IMR-90 (cell line): ENCODE data around the gene NOTCH2. TPM values are rescaled to one million over a fixed set of nuclear protein-coding genes. Genes with fewer than 3 reads are reported as not detected.
"Not testable (repeated sequence)": the region's sequence is repeated elsewhere in the genome, so short reads cannot be mapped to it uniquely, and the experiment has no call there.

ENCODE experiments used
- ATAC-seq: fragments of 200-7000 bp; cut with Tn5 transposase; 2 replicates; pipeline ENCODE4 v1.9.1; 2020; ENCODE audit warnings: low read depth, mild to moderate bottlenecking, moderate library complexity
- BruUV-seq: library from RNA; stranded (reverse); fragments of 400-500 nt; replicated peaks from 2 replicates; lab custom pipeline; 2021; lab: Mats Ljungman, UMichigan
- CTCF ChIA-PET: fragments of 300-600 bp; formaldehyde crosslinking; extraction: SDS; loops from one replicate; lab custom pipeline; 2021; ENCODE audit warnings: antibody characterized with exemption; lab: Yijun Ruan, JAX
- POLR2A ChIA-PET: fragments of 300-600 bp; sonication (Branson Sonifier 250); formaldehyde crosslinking; loops from one replicate; lab custom pipeline; 2022; ENCODE audit warnings: antibody characterized with exemption; ENCODE audit not compliant: unreplicated experiment; lab: Charles Lee
- DNase-seq: peaks from one replicate; pipeline ENCODE4 v3.0.0; 2013
- H2AFZ ChIP-seq: replicated peaks from 2 replicates; pipeline ENCODE3; 2013; ENCODE audit warnings: low read length, mild to moderate bottlenecking; ENCODE audit not compliant: poor library complexity
- H2AK5ac ChIP-seq: 2 replicates; pipeline ENCODE4 v1.6.1; 2013; ENCODE audit warnings: low read depth, low read length, inconsistent platforms
- H2AK9ac ChIP-seq: replicated peaks from 2 replicates; pipeline ENCODE3; 2013; ENCODE audit warnings: mild to moderate bottlenecking, low read depth, low read length, moderate library complexity; ENCODE audit not compliant: poor library complexity
- H2BK120ac ChIP-seq: 2 replicates; pipeline ENCODE4 v1.6.1; 2013; ENCODE audit warnings: low read depth, low read length, inconsistent platforms
- H2BK15ac ChIP-seq: 3 replicates; pipeline ENCODE4 v1.6.1; 2013; ENCODE audit warnings: low read depth, low read length, inconsistent platforms
- H2BK20ac ChIP-seq: 2 replicates; pipeline ENCODE4 v1.6.1; 2013; ENCODE audit warnings: low read depth, mild to moderate bottlenecking, inconsistent platforms, low read length, moderate library complexity
- H2BK5ac ChIP-seq: 2 replicates; pipeline ENCODE4 v1.6.1; 2013; ENCODE audit warnings: mild to moderate bottlenecking, low read depth, low read length, inconsistent platforms; ENCODE audit not compliant: poor library complexity, severe bottlenecking
- H3K14ac ChIP-seq: replicated peaks from 2 replicates; pipeline ENCODE4 v1.6.1; 2013; ENCODE audit warnings: low read depth, low read length, inconsistent platforms
- H3K18ac ChIP-seq: 2 replicates; pipeline ENCODE4 v1.6.1; 2013; ENCODE audit warnings: low read depth, low read length, control low read depth
- H3K23ac ChIP-seq: 2 replicates; pipeline ENCODE4 v1.6.1; 2013; ENCODE audit warnings: low read depth, low read length, inconsistent platforms
- H3K27ac ChIP-seq: 2 replicates; pipeline ENCODE4 v1.5.1; 2013; ENCODE audit warnings: mild to moderate bottlenecking, control low read depth, low read length; ENCODE audit not compliant: insufficient read depth
- H3K27me3 ChIP-seq: 2 replicates; pipeline ENCODE4 v1.6.1; 2013; ENCODE audit warnings: low read length; ENCODE audit not compliant: control insufficient read depth, insufficient read depth
- H3K36me3 ChIP-seq: 2 replicates; pipeline ENCODE4 v1.6.1; 2013; ENCODE audit warnings: low read length, mixed read lengths; ENCODE audit not compliant: control insufficient read depth, insufficient read depth
- H3K4ac ChIP-seq: 2 replicates; pipeline ENCODE4 v1.6.1; 2013; ENCODE audit warnings: low read depth, low read length, inconsistent platforms
- H3K4me1 ChIP-seq: 2 replicates; pipeline ENCODE4 v1.6.1; 2013; ENCODE audit warnings: low read length, mixed read lengths; ENCODE audit not compliant: control insufficient read depth, insufficient read depth
- H3K4me2 ChIP-seq: 2 replicates; pipeline ENCODE4 v1.6.1; 2013; ENCODE audit warnings: low read depth, mild to moderate bottlenecking, control low read depth, low read length, moderate library complexity
- H3K4me3 ChIP-seq: 2 replicates; pipeline ENCODE4 v1.5.1; 2013; ENCODE audit warnings: low read depth, mild to moderate bottlenecking, control low read depth, low read length, moderate library complexity; ENCODE audit not compliant: insufficient read depth
- H3K56ac ChIP-seq: 2 replicates; pipeline ENCODE4 v1.6.1; 2013; ENCODE audit warnings: low read length, inconsistent platforms; ENCODE audit not compliant: insufficient read depth; ENCODE audit errors: extremely low read depth
- H3K79me1 ChIP-seq, 2 experiments: 2 replicates each; pipeline ENCODE4 v1.6.1; 2013; ENCODE audit warnings: low read length in 2 of 2, inconsistent platforms in 1 of 2, low read depth in 1 of 2
- H3K9ac ChIP-seq: 2 replicates; pipeline ENCODE4 v1.6.1; 2013; ENCODE audit warnings: low read depth, low read length, control low read depth
- H3K9me1 ChIP-seq: 2 replicates; pipeline ENCODE4 v1.6.1; 2013; ENCODE audit warnings: low read length, inconsistent platforms; ENCODE audit not compliant: insufficient read depth
- H3K9me3 ChIP-seq: 2 replicates; pipeline ENCODE4 v1.6.1; 2013; ENCODE audit warnings: low read length; ENCODE audit not compliant: control insufficient read depth, insufficient read depth
- H4K20me1 ChIP-seq: 2 replicates; pipeline ENCODE4 v1.6.1; 2013; ENCODE audit warnings: low read length, inconsistent platforms; ENCODE audit not compliant: insufficient read depth
- H4K5ac ChIP-seq: 2 replicates; pipeline ENCODE4 v1.6.1; 2013; ENCODE audit warnings: mild to moderate bottlenecking, low read depth, low read length, control low read depth
- H4K8ac ChIP-seq, 2 experiments: 2 replicates each; pipeline ENCODE4 v1.6.1; 2013; ENCODE audit warnings: low read depth in 2 of 2, low read length in 2 of 2, control low read depth in 1 of 2, inconsistent platforms in 1 of 2
- H4K91ac ChIP-seq: 2 replicates; pipeline ENCODE4 v1.6.1; 2013; ENCODE audit warnings: low read depth, low read length, inconsistent platforms; ENCODE audit not compliant: insufficient read depth
- MAFK ChIP-seq: IDR thresholded peaks from 2 replicates; pipeline ENCODE4 v1.6.1; 2012; ENCODE audit warnings: low read depth, low read length, improper control_type of control experiment
- WGBS, 2 experiments: methylation state at CpG; one replicate each; pipeline versions ENCODE4 v1.1.5 to v1.1.7; 2013; ENCODE audit warnings: missing lambda C conversion rate in 2 of 2; ENCODE audit not compliant: insufficient read length in 1 of 2; ENCODE audit errors: extremely low coverage in 2 of 2; 5-methylcytosine and 5-hydroxymethylcytosine counted together
- dilution Hi-C: fragments of 300-500 bp; cut with HindIII; formaldehyde crosslinking; loops from one replicate; pipeline ENCODE4 v1.14.3; 2018; ENCODE audit warnings: low sequenced_read_pairs; ENCODE audit not compliant: unreplicated experiment
- in situ Hi-C: fragments of 300-500 bp; cut with MboI; formaldehyde crosslinking; loops from 3 replicates; pipeline ENCODE4 v1.14.3; 2019; ENCODE audit warnings: low sequenced_read_pairs, inconsistent platforms, mixed read lengths
- intact Hi-C: fragments of 100-400 bp; cut with micrococcal nuclease; formaldehyde crosslinking; loops from 2 replicates; pipeline ENCODE4 v1.10.0; 2022
- polyA plus RNA-seq, 3 experiments: library from polyadenylated mRNA; depleted of rRNA; stranded (reverse); fragments of >200 nt; gene quantifications; 2 replicates each; pipeline ENCODE4 v1.2.3, GENCODE V29; 2012; ENCODE audit warnings: low replicate concordance in 1 of 3
- total RNA-seq: library from RNA; depleted of rRNA; stranded (reverse); fragments of >200 nt; gene quantifications from 2 replicates; pipeline ENCODE4 v1.2.3, GENCODE V29; 2012

The NOTCH2 gene
- total and polyA plus RNA-seq, 2 of the 4 experiments (the other 2 are of a cell fraction), result 40.4 to 131 TPM

DNA sequence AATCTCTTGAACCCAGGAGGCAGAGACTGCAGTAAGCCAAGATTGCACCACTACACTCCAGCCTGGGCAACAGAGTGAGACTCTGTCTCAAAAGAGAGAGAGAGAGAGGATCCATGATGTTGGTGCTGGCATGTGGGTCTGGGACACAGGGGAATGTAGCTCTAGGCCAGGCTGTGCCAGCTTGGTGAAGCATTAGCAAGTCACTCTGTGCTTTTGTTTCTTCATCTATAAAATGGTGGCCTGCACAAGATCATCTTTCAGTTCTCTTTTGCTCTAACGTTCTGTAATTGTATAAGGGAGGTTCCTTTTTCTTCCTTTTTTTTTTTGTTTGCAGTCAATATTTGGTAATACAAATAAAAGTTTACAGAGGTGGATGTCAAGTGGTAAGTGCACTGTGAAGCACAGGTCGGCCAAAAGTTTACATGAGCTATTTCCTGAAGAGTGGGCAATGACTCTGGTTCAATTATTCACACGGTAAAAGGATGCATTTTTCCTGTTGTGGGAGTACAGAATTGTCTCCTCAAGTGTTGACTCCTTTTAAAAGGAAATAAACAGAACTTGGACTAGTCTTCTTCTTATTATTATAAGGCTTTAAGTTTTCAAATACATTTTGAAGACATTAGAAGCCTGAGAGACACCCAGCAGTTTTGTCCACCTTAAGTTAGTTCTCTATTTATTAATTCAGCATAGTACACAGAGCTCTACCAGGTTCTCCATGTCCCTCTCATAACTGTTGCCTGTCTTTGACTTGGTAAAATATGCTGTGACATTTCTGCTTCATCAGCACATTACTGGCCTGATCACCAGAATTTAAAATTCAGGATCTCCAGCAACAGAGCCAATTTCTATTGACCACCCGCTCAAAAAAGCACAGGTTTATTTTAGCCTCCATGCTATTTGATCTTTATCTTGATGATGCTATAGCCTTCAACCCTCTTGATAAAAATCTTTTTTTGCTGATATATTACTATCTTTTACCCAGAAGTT lies 23.1 kb upstream of the NOTCH2 start:
- H3K4me3 ChIP-seq, H3K14ac ChIP-seq, H3K79me1 ChIP-seq, H2BK120ac ChIP-seq, H2AK5ac ChIP-seq, H3K23ac ChIP-seq, H2BK5ac ChIP-seq, H3K4ac ChIP-seq, ATAC-seq, H3K27me3 ChIP-seq, H4K91ac ChIP-seq, H3K4me2 ChIP-seq, CTCF ChIA-PET, H3K36me3 ChIP-seq, H4K5ac ChIP-seq, BruUV-seq, H3K9me3 ChIP-seq, H3K9ac ChIP-seq, H2BK20ac ChIP-seq, H3K27ac ChIP-seq, H4K8ac ChIP-seq, H3K56ac ChIP-seq, H2AFZ ChIP-seq, H3K9me1 ChIP-seq, DNase-seq, intact Hi-C loops, H2BK15ac ChIP-seq, dilution Hi-C loops, H2AK9ac ChIP-seq, H3K18ac ChIP-seq, H3K4me1 ChIP-seq, POLR2A ChIA-PET, in situ Hi-C loops, H4K20me1 ChIP-seq: not testable (repeated sequence)
- no CpG with 5 or more reads among the region's 4 CpGs for WGBS, 2 experiments
- TF ChIP-seq MAFK, result peak; percentile 67

DNA sequence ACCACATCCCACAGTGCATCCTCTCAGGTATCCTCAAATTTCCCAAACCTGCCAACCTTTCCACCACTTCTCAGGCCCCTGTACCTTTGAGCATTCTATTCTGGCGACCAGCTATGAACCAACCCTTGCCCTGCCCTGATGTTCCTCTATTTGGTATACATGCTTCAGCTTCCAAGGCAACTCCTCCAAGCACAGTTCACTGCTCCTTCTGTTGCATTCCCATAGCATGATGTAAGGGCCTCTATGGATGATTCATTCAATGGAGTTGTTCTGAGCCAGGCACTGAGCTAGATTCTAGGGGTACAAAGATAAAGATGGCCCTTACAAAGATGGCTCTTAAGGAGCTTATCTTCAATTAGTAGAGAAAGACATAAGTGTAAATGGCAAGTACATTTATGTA lies 21.4 kb upstream of the NOTCH2 start:
- H4K5ac ChIP-seq, H2BK15ac ChIP-seq, H3K9me3 ChIP-seq, dilution Hi-C loops, intact Hi-C loops, DNase-seq, H4K8ac ChIP-seq, H3K56ac ChIP-seq, H3K27me3 ChIP-seq, H3K4ac ChIP-seq, POLR2A ChIA-PET, H3K27ac ChIP-seq, H3K36me3 ChIP-seq, H3K79me1 ChIP-seq, H2BK5ac ChIP-seq, H3K23ac ChIP-seq, H3K18ac ChIP-seq, H2BK20ac ChIP-seq, H4K20me1 ChIP-seq, H3K14ac ChIP-seq, H3K4me3 ChIP-seq, H3K9ac ChIP-seq, H2AFZ ChIP-seq, BruUV-seq, H3K9me1 ChIP-seq, H2AK5ac ChIP-seq, CTCF ChIA-PET, H4K91ac ChIP-seq, in situ Hi-C loops, H2BK120ac ChIP-seq, H3K4me2 ChIP-seq, H3K4me1 ChIP-seq, H2AK9ac ChIP-seq: not testable (repeated sequence)
- ATAC-seq, result peak; percentile 90
- no CpG with 5 or more reads among the region's 1 CpG for WGBS, 2 experiments
